ENCODE measurements around the gene DTL. TPM values are rescaled to one million over a fixed set of nuclear protein-coding genes. Genes with fewer than 3 reads are reported as not detected.

DTL gene
- polyA plus RNA-seq, 1 of the 3 experiments (the other 2 are of a cell fraction), result 9.3 TPM

- no peak for TF ChIP-seq MAX (IDR thresholded peaks at IDR 0.05; ENCODE audit: low read depth)
- peak; percentile 85 for TF ChIP-seq CTCF (IDR thresholded peaks at IDR 0.05)
- TF ChIP-seq USF2 (IDR thresholded peaks at IDR 0.05; ENCODE audit: borderline replicate concordance, low read depth, low read length), result no peak
- no peak for TF ChIP-seq FOXM1 (IDR thresholded peaks at IDR 0.05; ENCODE audit: low read depth)
- TF ChIP-seq GATA2 (CRISPR knock-in tag; IDR thresholded peaks at IDR 0.05), result no peak
- TF ChIP-seq SIN3A (IDR thresholded peaks at IDR 0.05; ENCODE audit: borderline replicate concordance, low read depth, low read length), result no peak
- TF ChIP-seq MXI1 (IDR thresholded peaks at IDR 0.05; ENCODE audit: low read depth, low read length), result no peak
- TF ChIP-seq CHD2 (IDR thresholded peaks at IDR 0.05; ENCODE audit: low read length, partially characterized antibody), result no peak
- no peak for TF ChIP-seq GABPA (IDR thresholded peaks at IDR 0.05; ENCODE audit: low read depth)
- TF ChIP-seq RAD21 (IDR thresholded peaks at IDR 0.05; ENCODE audit: low read length), result peak; percentile 89
These were observed 35.3 kb downstream of the DTL start (continued) for GRCh38 chr1:212070720-212071302.

GRCh38 chr1:212072047-212072446 is 36.5 kb downstream of the DTL start:
- ChIA-PET CTCF (interaction anchor here (1.4 to 5.7 kb wide), 13 partner anchors 9 to 392 kb away, joined by 3 to 187 read pairs (median 14); partner anchors contain the start of genes DTL and INTS7), POLR2A (no interaction called here)
- H3K9me2 ChIP-seq, result no peaks in the 10 kb centered on the region
- H3K9ac ChIP-seq, result no peak overlapping the region
- no peak for TF ChIP-seq SMC3 (IDR thresholded peaks at IDR 0.05; ENCODE audit: low read depth, low read length)
- TF ChIP-seq RAD21 (IDR thresholded peaks at IDR 0.05; ENCODE audit: low read length), result no peak
- TF ChIP-seq IRF3 (IDR thresholded peaks at IDR 0.05; ENCODE audit: low read depth, low read length), result no peak
- no peak for TF ChIP-seq ELF1 (IDR thresholded peaks at IDR 0.05)
- no peak for TF ChIP-seq YY1 (IDR thresholded peaks at IDR 0.05; ENCODE audit: low read depth)
- TF ChIP-seq FOXJ3 (CRISPR knock-in tag; IDR thresholded peaks at IDR 0.05), result no peak
- no peak for TF ChIP-seq SIN3A (IDR thresholded peaks at IDR 0.05; ENCODE audit: borderline replicate concordance, low read depth, low read length)
- TF ChIP-seq REST (IDR thresholded peaks at IDR 0.05; ENCODE audit: low read depth, low read length), result no peak
- TF ChIP-seq EZH2phosphoT487 (IDR thresholded peaks at IDR 0.05; ENCODE audit: borderline replicate concordance, low read depth), result no peak
- no peak for TF ChIP-seq CHD2 (IDR thresholded peaks at IDR 0.05; ENCODE audit: low read length, partially characterized antibody)
- TF ChIP-seq CTCF (IDR thresholded peaks at IDR 0.05), result no peak
- no peak for TF ChIP-seq USF1 (IDR thresholded peaks at IDR 0.05; ENCODE audit: borderline replicate concordance, low read depth)
- no peak for TF ChIP-seq GATA2 (CRISPR knock-in tag; IDR thresholded peaks at IDR 0.05)
- no peak overlapping the region for H3K4me2 ChIP-seq
- peaks cover 9% of the 10 kb centered on the region for H3F3A ChIP-seq (replicated peaks; ENCODE audit: insufficient read depth)
- H3K27me3 ChIP-seq (ENCODE audit: insufficient read depth), result no peaks in the 10 kb centered on the region
- H3K4me1 ChIP-seq (ENCODE audit: control insufficient read depth in 1 of 2, insufficient read depth in 2 of 2, low read depth in 1 of 2, low read length in 1 of 2), result no peaks in the 10 kb centered on the region; a peak in 1 of 4 replicates
- no peaks in the 10 kb centered on the region for H3K9me3 ChIP-seq
- no peak overlapping the region for H2AFZ ChIP-seq (ENCODE audit: low read depth)
- no peaks in the 10 kb centered on the region for H3K79me2 ChIP-seq (ENCODE audit: insufficient read depth)
- no peak overlapping the region for H3K4me3 ChIP-seq (ENCODE audit: low read depth in 2 of 2, low read length in 1 of 2)
- H3K27ac ChIP-seq (ENCODE audit: low read depth in 2 of 2, low read length in 1 of 2), result no peak overlapping the region
- no peaks in the 10 kb centered on the region for H4K20me1 ChIP-seq (ENCODE audit: insufficient read depth)
- peaks cover 18 to 65% of the 10 kb centered on the region in 2 experiments for H3K36me3 ChIP-seq (replicated peaks in 1 of 2; ENCODE audit: control insufficient read depth in 1 of 2, insufficient read depth in 2 of 2, low read length in 1 of 2)
- DNase-seq, result no peak
- 100% methylated on average over 1 of the region's 1 CpG for WGBS (ENCODE audit: low lambda C conversion rate)

All from SK-N-SH (cell line).